GM12872 (cell line): ENCODE results near the gene HMCES.
A peak's percentile ranks its signal among the peaks of the same experiment; 100 is the strongest.

Experiments used
- CTCF ChIP-seq: IDR thresholded peaks from 3 replicates; pipeline ENCODE4 v1.5.1; 2011; ENCODE audit warnings: low read depth, mild to moderate bottlenecking, low read length, moderate library complexity; ENCODE audit not compliant: insufficient read depth

HMCES gene

GRCh38 chr3:129315223-129315997 is 36.7 kb downstream of the HMCES start:
- no peak for TF ChIP-seq CTCF

GRCh38 chr3:129315998-129316247 is 37.3 kb downstream of the HMCES start:
- no peak for TF ChIP-seq CTCF

- peak; percentile 68 for TF ChIP-seq CTCF
Observed at GRCh38 chr3:129316248-129317013, 37.8 kb downstream of the HMCES start.

GRCh38 chr3:129317014-129317771 is 38.5 kb downstream of the HMCES start:
- TF ChIP-seq CTCF = no peak

- no peak for TF ChIP-seq CTCF
Observed at GRCh38 chr3:129317848-129318247, 39.2 kb downstream of the HMCES start.

- no peak for TF ChIP-seq CTCF
Observed at GRCh38 chr3:129318921-129319320, 40.3 kb downstream of the HMCES start.

GRCh38 chr3:129320261-129320660 is 41.6 kb downstream of the HMCES start:
- no peak for TF ChIP-seq CTCF
